ENCODE results near the gene NEDD4.
"Not testable (repeated sequence)": the region's sequence is repeated elsewhere in the genome, so short reads cannot be mapped to it uniquely, and the experiment has no call there.

NEDD4 gene

DNA sequence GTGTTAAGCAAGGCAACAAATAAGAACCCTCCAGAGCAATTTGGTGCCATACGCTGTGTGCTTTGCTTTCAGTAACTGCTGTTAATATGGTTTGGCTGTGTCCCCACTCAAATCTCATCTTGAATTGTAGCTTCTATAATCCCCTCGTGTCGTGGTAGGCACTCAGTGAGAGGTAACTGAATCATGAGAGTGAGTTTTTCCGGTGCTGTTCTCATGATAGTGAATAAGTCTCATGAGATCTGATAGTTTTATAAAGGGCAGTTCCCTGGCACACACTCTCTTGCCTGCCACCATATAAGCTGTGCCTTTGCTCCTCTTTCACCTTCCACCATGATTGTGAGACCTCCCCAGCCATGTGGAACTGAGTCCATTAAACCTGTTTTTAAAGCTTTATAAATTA is 125.1 kb downstream of the NEDD4 start:
- H3K4ac ChIP-seq (ENCODE audit: low read depth in 1 of 2, low read length in 2 of 2); DNase-seq; H2AFZ ChIP-seq (ENCODE audit: low read depth, low read length); H3K9ac ChIP-seq (ENCODE audit: low read length); H3K79me1 ChIP-seq (replicated peaks; ENCODE audit: low read length, poor library complexity, severe bottlenecking); H3K27ac ChIP-seq (ENCODE audit: low read length, poor library complexity, severe bottlenecking); H2BK15ac ChIP-seq (ENCODE audit: low read depth, poor library complexity, severe bottlenecking); H3K4me3 ChIP-seq (ENCODE audit: insufficient read depth in 1 of 2, low read depth in 1 of 2, low read length in 2 of 2); H3K4me2 ChIP-seq (ENCODE audit: low read length, poor library complexity, severe bottlenecking); H3K23ac ChIP-seq (ENCODE audit: low read length in 2 of 2); H4K91ac ChIP-seq (ENCODE audit: low read length); H3K4me1 ChIP-seq (ENCODE audit: control insufficient read depth, insufficient read depth, low read depth, low read length); H2BK12ac ChIP-seq (ENCODE audit: low read length in 2 of 2); H4K8ac ChIP-seq (ENCODE audit: low read length); H2BK120ac ChIP-seq (ENCODE audit: low read depth, low read length); H2BK5ac ChIP-seq (ENCODE audit: low read depth, low read length, poor library complexity, severe bottlenecking); H3K18ac ChIP-seq (ENCODE audit: low read depth in 1 of 2, low read length in 2 of 2); H3K36me3 ChIP-seq (ENCODE audit: control insufficient read depth in 1 of 2, insufficient read depth in 2 of 2, low read depth in 1 of 2, low read length in 2 of 2); H2AK5ac ChIP-seq (ENCODE audit: low read length, severe bottlenecking); H3K27me3 ChIP-seq (ENCODE audit: control insufficient read depth in 1 of 2, insufficient read depth in 1 of 2, low read length in 2 of 2); H3K14ac ChIP-seq (ENCODE audit: low read length in 2 of 2); H3K9me3 ChIP-seq (ENCODE audit: control insufficient read depth, low read length): not testable (repeated sequence)
- WGBS: 97% methylated on average over 3 of the region's 4 CpGs

DNA sequence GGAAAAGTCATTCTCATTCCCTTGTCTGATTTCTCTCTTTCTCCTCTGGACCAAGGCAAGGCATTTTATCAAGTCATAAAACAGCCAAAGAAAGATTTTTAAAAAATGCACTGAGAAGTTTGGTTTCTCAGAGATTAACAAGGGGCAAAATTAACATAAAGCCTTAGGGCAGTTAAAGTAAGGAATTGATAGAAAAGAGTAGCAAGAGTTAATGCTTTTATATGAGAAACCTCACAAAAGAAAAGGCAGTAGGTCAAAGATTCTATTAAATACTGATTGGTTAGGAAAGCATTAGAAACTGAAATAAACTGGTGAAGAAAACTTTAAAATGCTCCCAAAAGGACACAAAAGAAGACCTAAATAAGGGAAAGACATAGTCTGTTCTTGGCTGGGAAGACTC is 129.5 kb downstream of the NEDD4 start:
- H4K8ac ChIP-seq (ENCODE audit: low read length): no peak overlapping the region
- H2BK12ac ChIP-seq (ENCODE audit: low read length in 2 of 2): no peak overlapping the region

DNA sequence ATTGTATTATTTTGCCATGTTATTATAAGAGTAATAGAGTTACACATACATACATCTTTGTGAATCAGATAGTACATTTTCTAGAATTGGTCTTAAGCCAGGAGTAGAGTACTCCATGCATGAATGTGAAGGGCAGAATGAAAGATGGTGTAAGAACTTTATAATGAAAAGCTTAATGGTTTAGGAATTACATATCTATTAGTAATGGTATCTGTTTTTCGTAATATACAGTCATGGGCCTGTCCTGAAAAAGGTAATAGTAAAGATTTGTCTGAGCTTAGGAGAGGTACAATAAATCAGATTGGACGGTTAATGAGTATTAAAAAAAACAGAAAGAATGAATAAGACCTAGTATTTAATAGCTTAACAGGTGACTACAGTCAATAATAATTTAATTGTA is 132.3 kb downstream of the NEDD4 start:
- H2BK120ac ChIP-seq (ENCODE audit: low read depth, low read length): no peak overlapping the region
- H4K8ac ChIP-seq (ENCODE audit: low read length): no peak overlapping the region
- H2BK12ac ChIP-seq (ENCODE audit: low read length in 2 of 2): no peak overlapping the region
- H3K4ac ChIP-seq (ENCODE audit: low read depth in 1 of 2, low read length in 2 of 2): no peak overlapping the region
- no peaks in the 10 kb centered on the region for H3K9me3 ChIP-seq (ENCODE audit: control insufficient read depth, low read length)
- H3K18ac ChIP-seq (ENCODE audit: low read depth in 1 of 2, low read length in 2 of 2): no peak overlapping the region
- no peak overlapping the region for H3K9ac ChIP-seq (ENCODE audit: low read length)
- H3K23ac ChIP-seq (ENCODE audit: low read length in 2 of 2): no peak overlapping the region
- H2BK5ac ChIP-seq (ENCODE audit: low read depth, low read length, poor library complexity, severe bottlenecking): no peak overlapping the region
- H3K4me1 ChIP-seq (ENCODE audit: control insufficient read depth, insufficient read depth, low read depth, low read length): no peaks in the 10 kb centered on the region
- H3K4me3 ChIP-seq (ENCODE audit: insufficient read depth in 1 of 2, low read depth in 1 of 2, low read length in 2 of 2): no peak overlapping the region
- no peak overlapping the region for H3K14ac ChIP-seq (ENCODE audit: low read length in 2 of 2)
- no peak overlapping the region for H3K4me2 ChIP-seq (ENCODE audit: low read length, poor library complexity, severe bottlenecking)
- no peak overlapping the region for H2AK5ac ChIP-seq (ENCODE audit: low read length, severe bottlenecking)
- DNase-seq: no peak
- H3K79me1 ChIP-seq (replicated peaks; ENCODE audit: low read length, poor library complexity, severe bottlenecking): no peaks in the 10 kb centered on the region
- no peak overlapping the region for H2AFZ ChIP-seq (ENCODE audit: low read depth, low read length)
- H4K91ac ChIP-seq (ENCODE audit: low read length): no peak overlapping the region
- no peak overlapping the region for H2BK15ac ChIP-seq (ENCODE audit: low read depth, poor library complexity, severe bottlenecking)
- WGBS: 94% methylated on average over 1 of the region's 2 CpGs
- H3K27me3 ChIP-seq (ENCODE audit: control insufficient read depth in 1 of 2, insufficient read depth in 1 of 2, low read length in 2 of 2): no peaks in the 10 kb centered on the region
- peaks cover 0 to 41% of the 10 kb centered on the region in 2 experiments for H3K36me3 ChIP-seq (ENCODE audit: control insufficient read depth in 1 of 2, insufficient read depth in 2 of 2, low read depth in 1 of 2, low read length in 2 of 2)
- H3K27ac ChIP-seq (ENCODE audit: low read length, poor library complexity, severe bottlenecking): no peak overlapping the region

More for the DNA sequence above, 129.5 kb downstream of the NEDD4 start:
- no peak for DNase-seq
- H4K91ac ChIP-seq (ENCODE audit: low read length): no peak overlapping the region
- no peaks in the 10 kb centered on the region for H3K79me1 ChIP-seq (replicated peaks; ENCODE audit: low read length, poor library complexity, severe bottlenecking)
- no peaks in the 10 kb centered on the region for H3K9me3 ChIP-seq (ENCODE audit: control insufficient read depth, low read length)
- H3K23ac ChIP-seq (ENCODE audit: low read length in 2 of 2): no peak overlapping the region
- H2BK15ac ChIP-seq (ENCODE audit: low read depth, poor library complexity, severe bottlenecking): no peak overlapping the region
- no peak overlapping the region for H2AFZ ChIP-seq (ENCODE audit: low read depth, low read length)
- H2BK5ac ChIP-seq (ENCODE audit: low read depth, low read length, poor library complexity, severe bottlenecking): no peak overlapping the region
- no peak overlapping the region for H3K4me3 ChIP-seq (ENCODE audit: insufficient read depth in 1 of 2, low read depth in 1 of 2, low read length in 2 of 2)
- no peak overlapping the region for H2BK120ac ChIP-seq (ENCODE audit: low read depth, low read length)
- no peak overlapping the region for H2AK5ac ChIP-seq (ENCODE audit: low read length, severe bottlenecking)
- H3K4ac ChIP-seq (ENCODE audit: low read depth in 1 of 2, low read length in 2 of 2): no peak overlapping the region
- H3K18ac ChIP-seq (ENCODE audit: low read depth in 1 of 2, low read length in 2 of 2): no peak overlapping the region
- H3K14ac ChIP-seq (ENCODE audit: low read length in 2 of 2): no peak overlapping the region
- peaks cover 0 to 35% of the 10 kb centered on the region in 2 experiments for H3K36me3 ChIP-seq (ENCODE audit: control insufficient read depth in 1 of 2, insufficient read depth in 2 of 2, low read depth in 1 of 2, low read length in 2 of 2)
- H3K27ac ChIP-seq (ENCODE audit: low read length, poor library complexity, severe bottlenecking): no peak overlapping the region
- H3K27me3 ChIP-seq (ENCODE audit: control insufficient read depth in 1 of 2, insufficient read depth in 1 of 2, low read length in 2 of 2): no peaks in the 10 kb centered on the region
- H3K4me1 ChIP-seq (ENCODE audit: control insufficient read depth, insufficient read depth, low read depth, low read length): no peaks in the 10 kb centered on the region
- H3K4me2 ChIP-seq (ENCODE audit: low read length, poor library complexity, severe bottlenecking): no peak overlapping the region
- H3K9ac ChIP-seq (ENCODE audit: low read length): no peak overlapping the region

DNA sequence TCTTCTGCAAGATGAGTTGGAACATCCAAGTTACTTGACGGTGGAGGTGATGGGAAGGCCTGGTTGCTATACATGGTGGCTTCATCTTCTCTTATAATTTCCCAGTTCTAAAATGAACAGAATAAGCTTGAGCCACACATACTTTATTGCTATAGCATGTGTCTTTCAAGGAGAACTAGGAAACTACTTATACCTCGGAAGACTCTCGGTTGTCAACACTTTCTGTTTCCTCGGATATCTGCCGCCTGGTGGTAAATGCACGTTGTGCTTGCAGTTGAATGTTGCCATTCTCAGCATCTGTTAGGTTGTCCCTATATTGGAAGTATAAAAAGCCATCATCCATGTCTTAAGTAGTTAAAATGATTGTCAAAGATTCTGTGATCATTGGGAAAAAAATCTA is 132.9 kb downstream of the NEDD4 start:
- H4K8ac ChIP-seq (ENCODE audit: low read length): no peak overlapping the region
- H3K4me3 ChIP-seq (ENCODE audit: insufficient read depth in 1 of 2, low read depth in 1 of 2, low read length in 2 of 2): no peak overlapping the region
- H3K27ac ChIP-seq (ENCODE audit: low read length, poor library complexity, severe bottlenecking): no peak overlapping the region
- no peaks in the 10 kb centered on the region for H3K9me3 ChIP-seq (ENCODE audit: control insufficient read depth, low read length)
- H2BK12ac ChIP-seq (ENCODE audit: low read length in 2 of 2): no peak overlapping the region
- WGBS: 89% methylated on average over 5 of the region's 6 CpGs
- no peak overlapping the region for H2BK15ac ChIP-seq (ENCODE audit: low read depth, poor library complexity, severe bottlenecking)
- no peak overlapping the region for H4K91ac ChIP-seq (ENCODE audit: low read length)
- H3K36me3 ChIP-seq (ENCODE audit: control insufficient read depth in 1 of 2, insufficient read depth in 2 of 2, low read depth in 1 of 2, low read length in 2 of 2): peaks cover 3 to 48% of the 10 kb centered on the region in 2 experiments
- H2BK120ac ChIP-seq (ENCODE audit: low read depth, low read length): no peak overlapping the region
- H3K9ac ChIP-seq (ENCODE audit: low read length): no peak overlapping the region
- H3K4me1 ChIP-seq (ENCODE audit: control insufficient read depth, insufficient read depth, low read depth, low read length): no peaks in the 10 kb centered on the region
- no peaks in the 10 kb centered on the region for H3K27me3 ChIP-seq (ENCODE audit: control insufficient read depth in 1 of 2, insufficient read depth in 1 of 2, low read length in 2 of 2)
- H3K23ac ChIP-seq (ENCODE audit: low read length in 2 of 2): no peak overlapping the region
- no peaks in the 10 kb centered on the region for H3K79me1 ChIP-seq (replicated peaks; ENCODE audit: low read length, poor library complexity, severe bottlenecking)
- DNase-seq: no peak
- no peak overlapping the region for H3K4me2 ChIP-seq (ENCODE audit: low read length, poor library complexity, severe bottlenecking)
- no peak overlapping the region for H2AFZ ChIP-seq (ENCODE audit: low read depth, low read length)
- H3K18ac ChIP-seq (ENCODE audit: low read depth in 1 of 2, low read length in 2 of 2): no peak overlapping the region
- H3K4ac ChIP-seq (ENCODE audit: low read depth in 1 of 2, low read length in 2 of 2): no peak overlapping the region
- no peak overlapping the region for H3K14ac ChIP-seq (ENCODE audit: low read length in 2 of 2)
- no peak overlapping the region for H2AK5ac ChIP-seq (ENCODE audit: low read length, severe bottlenecking)
- H2BK5ac ChIP-seq (ENCODE audit: low read depth, low read length, poor library complexity, severe bottlenecking): no peak overlapping the region

All from mesenchymal stem cell (in vitro differentiated cells and primary cell).